ENCODE data around the gene PTPRU.
"Not testable (repeated sequence)": the region's sequence is repeated elsewhere in the genome, so short reads cannot be mapped to it uniquely, and the experiment has no call there.

PTPRU gene

GRCh38 chr1:29222686-29223085 is 13.6 kb upstream of the PTPRU start:
- no peak for DNase-seq

DNA sequence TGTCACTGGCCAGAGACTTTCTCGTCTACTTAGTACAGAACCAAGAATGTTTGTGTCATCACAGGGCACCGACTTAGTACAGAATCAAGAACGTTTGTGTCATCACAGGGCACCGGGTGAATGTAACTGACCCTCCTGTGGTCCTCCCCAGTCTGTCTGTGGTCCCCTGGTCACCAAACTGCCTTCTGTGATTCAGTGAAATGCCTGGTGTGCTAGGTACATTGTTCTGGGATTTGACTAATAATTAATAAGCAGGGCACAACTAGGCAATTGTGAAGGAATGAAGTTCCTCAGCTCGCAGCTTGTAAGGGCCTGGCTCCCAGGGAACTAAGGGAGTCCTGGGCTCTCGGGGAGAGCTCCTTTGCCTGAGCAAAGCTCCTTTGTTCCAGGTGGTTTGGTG is 12.8 kb upstream of the PTPRU start:
- no peak for DNase-seq

- DNase-seq = no peak
Observed at GRCh38 chr1:29224356-29224837, 11.9 kb upstream of the PTPRU start.

DNA sequence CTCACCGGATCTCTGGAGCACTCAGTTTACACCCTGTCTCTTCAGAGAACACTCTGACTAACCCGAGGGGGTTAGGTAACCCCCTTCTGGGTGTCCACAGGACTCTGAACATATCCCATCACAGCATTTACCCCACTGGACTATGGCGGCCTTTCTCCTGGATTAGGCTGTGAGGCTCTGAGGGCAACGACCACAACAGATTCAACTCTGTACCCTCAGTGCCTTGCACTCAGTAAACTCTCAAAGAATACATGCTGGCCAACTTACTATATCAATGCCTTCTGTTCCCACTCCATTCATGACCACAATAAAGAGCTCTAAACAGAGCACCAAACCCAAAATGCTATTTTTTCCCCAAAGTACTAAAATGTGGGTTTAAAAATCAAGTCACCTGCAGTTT is 11.0 kb upstream of the PTPRU start:
- no peak for DNase-seq

GRCh38 chr1:29227511-29227910 is 8.8 kb upstream of the PTPRU start:
- no peak for DNase-seq

DNA sequence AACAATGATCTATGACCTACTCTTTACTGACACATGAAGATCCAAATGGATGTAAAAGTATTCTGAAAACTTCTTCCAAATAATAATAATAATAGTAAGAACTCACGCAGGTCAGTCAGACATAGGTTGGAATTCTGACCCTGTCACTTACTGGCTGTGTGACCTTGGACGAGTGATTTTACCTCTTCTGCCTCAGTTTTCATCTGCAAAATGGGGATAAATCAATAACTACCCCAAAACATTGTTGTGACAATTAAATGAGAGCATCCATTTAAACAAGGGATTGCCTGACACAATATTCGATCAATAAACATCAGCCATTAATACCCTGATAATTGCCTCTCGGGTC is 6.1 kb upstream of the PTPRU start:
- no peak for DNase-seq

DNA sequence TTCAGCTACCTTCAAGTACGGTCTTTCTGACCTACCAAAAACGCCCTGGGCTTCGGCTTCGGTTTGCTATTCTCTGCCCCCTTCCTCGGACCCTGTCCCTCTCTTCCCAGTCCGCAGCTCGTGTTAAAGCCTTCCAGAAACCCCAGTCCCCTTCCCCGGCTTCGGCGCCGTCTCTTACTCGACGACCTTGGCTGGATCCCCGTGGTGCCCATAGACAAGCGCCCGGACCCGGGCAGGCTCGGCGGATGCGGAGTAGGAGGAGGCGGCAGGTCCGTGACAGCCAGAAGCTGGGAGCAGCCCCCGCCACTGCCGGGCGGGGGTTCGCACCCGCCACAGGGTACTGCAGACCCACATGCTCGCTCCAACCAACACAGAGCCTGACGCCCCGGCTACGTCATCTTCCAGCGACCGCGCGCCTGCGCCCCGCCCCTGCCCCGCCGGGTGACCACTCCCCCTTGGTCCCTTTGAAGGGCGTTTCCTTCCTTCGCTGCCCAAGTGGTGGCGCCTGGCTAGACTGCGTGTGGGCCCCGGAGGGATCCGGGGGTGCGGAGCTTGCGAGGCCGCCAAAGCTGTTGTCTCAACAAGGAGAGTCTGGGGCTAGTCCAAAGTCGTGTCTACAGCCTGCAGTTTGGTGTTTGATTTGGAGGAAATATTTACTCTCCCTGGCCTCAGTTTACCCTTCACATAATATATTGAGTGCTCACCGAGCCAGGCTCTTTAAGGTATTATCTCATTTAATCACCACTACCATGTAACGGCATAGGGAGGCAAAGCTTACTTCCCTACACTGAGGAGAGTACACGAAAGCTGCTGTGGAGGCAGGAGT is 5.6 kb upstream of the PTPRU start, which contains the start of gene MECR:
TSS of gene MECR (minus strand) at position 382 of the 826 bp plus-strand sequence. CDS start at position 354, 28 bp downstream.
- peak; percentile 96 for DNase-seq

DNA sequence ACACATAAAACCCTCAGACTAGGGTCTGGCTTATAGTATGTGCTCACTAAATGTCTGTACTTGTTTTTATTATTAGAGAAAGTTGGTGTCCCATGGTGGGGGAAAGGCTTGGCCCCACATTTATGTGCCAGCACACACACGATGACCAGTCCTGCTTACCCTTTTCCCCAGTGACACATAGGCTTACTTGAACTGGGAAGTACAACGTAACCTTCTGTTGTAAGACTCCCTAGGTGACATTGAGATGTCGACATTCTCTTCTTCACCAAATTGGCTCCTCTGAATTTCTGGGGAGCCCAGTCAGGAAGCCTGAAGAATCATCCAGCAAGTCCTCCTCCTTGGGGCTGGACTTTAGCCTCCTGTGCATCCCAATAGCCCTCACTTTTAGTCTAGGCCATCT is 3.9 kb upstream of the PTPRU start:
- no peak for DNase-seq

- DNase-seq = no peak
Observed at GRCh38 chr1:29233693-29234092, 2.6 kb upstream of the PTPRU start.

GRCh38 chr1:29234471-29234870 is 1.9 kb upstream of the PTPRU start:
- no peak for DNase-seq

GRCh38 chr1:29234881-29235280 is 1.4 kb upstream of the PTPRU start:
- DNase-seq = not testable (repeated sequence)

GRCh38 chr1:29236712-29237128 is 398 bp downstream of the PTPRU start:
- no peak for DNase-seq

DNA sequence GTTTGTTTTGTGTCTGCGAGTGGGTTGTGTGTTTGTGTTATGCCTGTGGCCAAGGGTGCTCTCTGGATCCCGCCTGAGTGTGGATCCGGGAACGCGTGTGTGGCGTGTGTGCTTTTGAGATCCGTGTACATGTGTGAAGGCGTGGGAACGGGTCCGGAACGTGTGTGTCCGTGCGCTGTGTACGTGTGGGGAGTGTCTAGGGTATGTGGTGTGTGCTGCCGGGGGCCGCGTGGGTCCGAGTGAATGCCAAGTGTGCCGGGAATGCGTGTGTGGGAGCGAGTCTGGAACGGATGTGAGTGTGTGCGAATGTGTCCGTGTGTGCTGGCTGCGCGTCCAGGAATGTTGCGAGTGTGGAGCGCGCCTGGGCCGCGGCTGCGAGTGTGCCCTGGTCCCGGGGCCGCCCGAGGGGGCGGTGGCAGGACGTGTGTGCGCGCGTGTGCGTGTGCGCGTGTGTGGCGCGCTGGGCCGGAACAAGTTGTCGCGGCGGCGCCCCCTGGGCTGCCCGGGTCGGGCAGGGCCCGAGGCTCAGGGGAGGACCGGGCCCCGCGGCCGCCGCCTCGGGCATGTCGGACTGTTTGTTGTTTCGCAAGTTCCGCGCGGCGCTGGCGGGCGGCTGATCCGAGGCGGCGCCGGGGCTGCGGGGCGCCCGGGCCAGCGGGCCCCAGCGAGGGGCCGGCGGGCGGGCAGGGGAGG is 953 bp downstream of the PTPRU start:
- DNase-seq = peak; percentile 74

DNA sequence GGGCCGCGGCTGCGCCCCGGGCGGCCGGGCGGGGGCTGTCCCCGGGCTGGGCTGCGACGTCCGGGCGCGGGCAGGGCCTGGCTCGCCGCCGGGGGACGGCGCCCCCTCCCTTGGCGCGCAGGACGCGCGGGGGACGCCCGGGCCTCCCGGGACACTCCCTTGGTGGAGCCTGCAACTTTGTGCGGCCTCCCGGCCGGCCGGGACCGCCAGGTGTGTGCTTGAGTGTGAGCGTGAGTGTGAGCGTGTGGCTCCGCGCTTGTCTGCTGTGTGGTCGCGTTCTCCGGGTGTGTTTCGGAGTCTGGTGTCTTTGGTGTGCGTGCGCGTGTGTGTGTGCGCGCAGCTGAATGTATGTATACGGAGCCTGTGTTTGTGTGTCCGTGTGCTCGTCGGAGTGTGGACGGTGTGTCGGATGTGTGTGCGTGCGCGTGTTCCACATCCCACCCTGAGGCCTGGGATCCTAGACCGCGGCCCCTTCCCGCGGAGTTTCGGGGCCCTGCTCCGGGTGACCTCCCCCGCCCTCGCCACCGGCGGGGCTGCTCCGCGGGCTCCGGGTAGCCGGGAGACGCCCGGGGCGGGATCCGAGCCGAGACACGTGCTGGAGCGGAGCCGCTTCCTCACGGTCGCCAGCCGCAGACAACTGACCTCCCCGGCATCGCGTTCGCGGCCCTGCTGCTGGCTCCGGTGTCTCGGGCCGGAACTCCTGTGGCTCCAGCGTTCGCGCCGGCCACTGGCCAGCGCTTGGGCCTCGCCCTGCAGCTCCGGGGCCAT is 1.7 kb downstream of the PTPRU start:
- DNase-seq = peak; percentile 47

DNA sequence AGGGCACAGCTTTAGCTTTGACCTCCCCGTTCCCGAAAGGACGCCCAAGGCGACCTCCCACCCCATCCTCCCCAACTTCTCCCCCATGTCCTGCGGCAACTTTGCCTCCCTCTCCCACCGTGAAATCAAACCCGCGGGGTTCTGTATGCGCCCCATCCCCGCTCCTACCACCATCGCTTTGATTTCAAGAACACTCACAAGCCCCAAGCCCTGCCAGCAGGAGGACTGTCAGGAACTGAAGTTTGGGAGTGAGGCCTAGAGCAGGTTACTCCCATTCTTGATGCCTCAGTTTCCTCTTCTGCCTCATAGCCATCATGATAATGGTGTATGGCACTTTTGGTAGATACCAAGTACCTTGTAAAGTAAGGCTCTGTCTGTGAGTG is 2.3 kb downstream of the PTPRU start:
- DNase-seq = no peak

DNA sequence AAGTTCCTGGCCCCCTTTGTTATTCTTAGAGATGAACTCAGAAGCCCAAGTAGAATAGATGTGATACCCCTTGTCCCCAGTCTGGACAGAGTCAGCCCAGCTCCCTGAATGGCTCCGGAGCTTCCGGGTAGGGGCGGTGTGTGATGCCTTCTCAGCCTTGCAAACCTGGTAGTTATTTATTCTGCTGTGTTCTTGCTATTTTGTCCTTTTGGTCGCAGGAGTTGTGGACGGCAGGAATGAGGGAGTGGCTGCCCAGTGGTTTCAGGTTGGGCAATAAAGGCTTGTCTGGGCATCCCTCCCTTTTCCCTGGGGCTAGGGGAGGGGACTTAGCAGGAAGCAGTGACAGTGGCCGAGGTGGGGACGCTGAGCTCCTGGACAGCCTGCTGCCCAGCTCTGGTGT is 2.8 kb downstream of the PTPRU start:
- DNase-seq = no peak

DNA sequence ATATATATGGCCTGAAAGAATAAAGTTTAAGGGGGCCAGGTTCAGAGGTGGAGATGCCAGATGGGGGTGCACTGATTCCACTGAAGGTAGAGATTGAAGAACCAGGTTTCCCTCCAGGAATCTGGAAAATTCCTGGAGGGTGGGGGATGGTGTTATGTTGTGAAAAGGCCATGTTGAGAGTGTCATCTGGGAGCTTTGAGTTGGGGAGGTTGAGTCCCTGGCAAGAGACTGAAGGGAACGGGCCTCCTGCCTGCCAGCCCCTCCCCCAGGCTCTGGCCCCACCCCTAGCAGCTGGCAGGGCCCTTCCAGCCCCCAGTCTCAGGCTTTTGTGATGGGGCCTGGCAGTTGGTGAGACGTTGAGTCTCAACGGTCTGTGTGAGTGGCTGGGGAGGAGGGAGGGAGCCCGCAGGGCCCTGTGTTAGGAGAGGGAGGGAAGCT is 4.1 kb downstream of the PTPRU start:
- no peak for DNase-seq

- no peak for DNase-seq
Observed at GRCh38 chr1:29240986-29241385, 4.7 kb downstream of the PTPRU start.

DNA sequence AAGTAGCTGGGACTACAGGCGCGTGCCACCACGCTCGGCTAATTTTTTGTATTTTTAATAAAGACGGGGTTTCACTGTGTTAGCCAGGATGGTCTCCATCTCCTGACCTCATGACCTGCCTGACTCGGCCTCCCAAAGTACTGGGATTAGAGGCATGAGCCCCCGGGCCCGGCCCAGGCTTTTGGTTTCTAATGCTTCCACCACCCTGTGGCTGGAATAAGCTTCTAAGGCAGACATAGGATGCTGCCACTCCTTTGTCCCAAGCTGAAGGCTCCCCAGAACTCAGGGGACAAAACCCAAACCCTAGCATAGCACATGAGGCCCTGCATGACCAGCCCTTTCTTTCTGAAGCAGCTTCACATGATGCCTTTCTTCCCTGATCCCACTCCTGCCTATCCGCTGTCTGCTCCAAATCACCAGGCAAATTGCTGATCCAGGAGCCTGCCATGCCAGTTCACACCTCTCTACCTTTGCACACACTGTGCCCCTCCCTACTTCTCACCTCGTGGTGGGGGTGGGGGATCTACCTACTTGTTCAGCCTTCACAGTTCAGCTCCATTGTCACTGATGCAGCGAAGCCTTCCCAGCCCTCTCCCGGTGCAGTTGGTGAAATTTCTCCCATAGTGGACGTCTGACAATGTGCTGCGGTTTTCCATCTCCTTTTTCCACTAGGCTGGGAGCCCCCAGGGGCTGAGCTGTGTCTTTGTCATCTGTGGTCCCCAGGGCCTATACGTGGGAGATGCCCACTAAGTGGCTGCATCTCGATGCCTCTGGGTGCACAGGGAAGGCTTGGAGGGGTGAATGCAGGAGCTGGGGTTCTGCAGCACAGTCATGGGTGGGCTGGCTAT is 6.9 kb downstream of the PTPRU start:
- no peak for DNase-seq

DNA sequence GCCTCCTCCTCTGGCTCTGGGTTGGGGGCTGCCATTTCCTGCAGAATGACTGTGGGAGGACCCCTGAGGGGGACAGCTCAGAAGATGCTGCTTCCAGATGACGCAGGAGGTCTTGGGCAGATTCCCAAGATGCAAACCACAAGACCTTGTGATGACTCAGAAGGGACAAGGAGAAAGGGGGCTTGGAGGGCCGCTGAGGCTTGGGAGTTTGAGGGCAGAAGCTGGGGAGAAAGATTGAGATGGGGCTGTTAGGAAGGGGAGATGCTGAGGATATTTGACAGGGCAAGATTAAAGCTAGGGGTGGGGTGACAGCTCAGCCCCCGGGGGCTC is 7.5 kb downstream of the PTPRU start:
- peak; percentile 23 for DNase-seq

GRCh38 chr1:29245261-29245660 is 8.9 kb downstream of the PTPRU start:
- no peak for DNase-seq

GRCh38 chr1:29245876-29246275 is 9.6 kb downstream of the PTPRU start:
- peak; percentile 41 for DNase-seq

DNA sequence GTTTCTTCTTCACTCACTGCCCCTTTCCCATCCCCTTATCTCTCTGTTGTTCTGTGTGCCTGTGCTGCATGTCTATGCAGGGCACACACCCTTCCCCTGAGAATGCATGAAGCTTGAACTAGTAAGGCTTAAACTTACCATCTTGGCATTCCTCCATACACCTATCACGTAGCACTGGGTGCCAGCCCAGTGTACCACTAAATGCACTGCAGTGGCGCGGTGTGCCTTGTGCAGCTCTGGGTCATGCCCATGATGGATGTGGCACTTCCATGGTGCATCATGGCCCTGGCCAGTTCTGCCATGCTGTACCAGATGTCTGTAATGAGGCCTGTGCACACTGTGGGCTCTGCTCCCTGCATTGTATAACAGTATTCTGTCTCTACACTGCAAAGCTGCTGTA is 10.7 kb downstream of the PTPRU start:
- DNase-seq = no peak

Data from left hindlimb (tissue), 1 donor.